GM20000 (cell line): ENCODE measurements around the gene ARSA.
"Not testable (repeated sequence)": the region's sequence is repeated elsewhere in the genome, so short reads cannot be mapped to it uniquely, and the experiment has no call there.

Experiments used
- DNase-seq: peaks from one replicate; pipeline ENCODE4 v3.0.0; 2012; ENCODE audit warnings: low spot score
- TF ChIP-seq, protein P1 (sequence below): IDR thresholded peaks from 2 replicates; pipeline ENCODE4 v1.5.1; 2012; ENCODE audit warnings: mild to moderate bottlenecking, control low read depth; ENCODE audit errors: extremely low read depth, missing control alignments

ARSA gene

DNA sequence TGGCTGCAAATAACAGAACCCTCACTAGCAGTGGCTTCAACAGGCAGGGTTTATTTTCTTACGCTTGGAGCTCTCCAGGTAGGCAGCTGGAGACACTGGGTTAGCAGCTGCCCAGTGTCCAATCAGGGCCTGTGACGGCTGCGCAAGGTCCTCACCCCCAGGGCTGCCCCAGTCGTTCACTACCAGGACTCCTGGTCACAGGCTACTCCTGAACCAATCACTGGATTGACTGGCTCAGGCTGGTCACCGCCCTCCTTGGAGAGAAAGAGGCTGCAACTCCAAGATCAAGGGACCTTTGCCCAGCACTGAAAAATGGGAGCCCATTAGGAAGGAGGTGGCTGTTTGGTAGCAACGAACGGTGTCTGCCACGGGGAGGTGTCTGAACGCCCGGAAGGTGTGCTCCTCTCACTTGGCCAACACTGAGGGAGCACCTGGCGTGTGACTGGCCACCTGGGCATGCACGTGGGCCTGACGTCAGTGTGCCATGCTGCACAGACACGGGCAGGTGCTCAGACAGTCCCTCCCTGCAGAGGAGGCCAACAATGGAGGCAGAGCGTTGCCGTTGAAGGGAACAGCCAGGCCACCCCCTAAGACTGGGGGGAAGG is 5.1 kb downstream of the ARSA start:
- DNase-seq = no peak
- TF ChIP-seq, protein P1, sequence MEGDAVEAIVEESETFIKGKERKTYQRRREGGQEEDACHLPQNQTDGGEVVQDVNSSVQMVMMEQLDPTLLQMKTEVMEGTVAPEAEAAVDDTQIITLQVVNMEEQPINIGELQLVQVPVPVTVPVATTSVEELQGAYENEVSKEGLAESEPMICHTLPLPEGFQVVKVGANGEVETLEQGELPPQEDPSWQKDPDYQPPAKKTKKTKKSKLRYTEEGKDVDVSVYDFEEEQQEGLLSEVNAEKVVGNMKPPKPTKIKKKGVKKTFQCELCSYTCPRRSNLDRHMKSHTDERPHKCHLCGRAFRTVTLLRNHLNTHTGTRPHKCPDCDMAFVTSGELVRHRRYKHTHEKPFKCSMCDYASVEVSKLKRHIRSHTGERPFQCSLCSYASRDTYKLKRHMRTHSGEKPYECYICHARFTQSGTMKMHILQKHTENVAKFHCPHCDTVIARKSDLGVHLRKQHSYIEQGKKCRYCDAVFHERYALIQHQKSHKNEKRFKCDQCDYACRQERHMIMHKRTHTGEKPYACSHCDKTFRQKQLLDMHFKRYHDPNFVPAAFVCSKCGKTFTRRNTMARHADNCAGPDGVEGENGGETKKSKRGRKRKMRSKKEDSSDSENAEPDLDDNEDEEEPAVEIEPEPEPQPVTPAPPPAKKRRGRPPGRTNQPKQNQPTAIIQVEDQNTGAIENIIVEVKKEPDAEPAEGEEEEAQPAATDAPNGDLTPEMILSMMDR = no peak

DNA sequence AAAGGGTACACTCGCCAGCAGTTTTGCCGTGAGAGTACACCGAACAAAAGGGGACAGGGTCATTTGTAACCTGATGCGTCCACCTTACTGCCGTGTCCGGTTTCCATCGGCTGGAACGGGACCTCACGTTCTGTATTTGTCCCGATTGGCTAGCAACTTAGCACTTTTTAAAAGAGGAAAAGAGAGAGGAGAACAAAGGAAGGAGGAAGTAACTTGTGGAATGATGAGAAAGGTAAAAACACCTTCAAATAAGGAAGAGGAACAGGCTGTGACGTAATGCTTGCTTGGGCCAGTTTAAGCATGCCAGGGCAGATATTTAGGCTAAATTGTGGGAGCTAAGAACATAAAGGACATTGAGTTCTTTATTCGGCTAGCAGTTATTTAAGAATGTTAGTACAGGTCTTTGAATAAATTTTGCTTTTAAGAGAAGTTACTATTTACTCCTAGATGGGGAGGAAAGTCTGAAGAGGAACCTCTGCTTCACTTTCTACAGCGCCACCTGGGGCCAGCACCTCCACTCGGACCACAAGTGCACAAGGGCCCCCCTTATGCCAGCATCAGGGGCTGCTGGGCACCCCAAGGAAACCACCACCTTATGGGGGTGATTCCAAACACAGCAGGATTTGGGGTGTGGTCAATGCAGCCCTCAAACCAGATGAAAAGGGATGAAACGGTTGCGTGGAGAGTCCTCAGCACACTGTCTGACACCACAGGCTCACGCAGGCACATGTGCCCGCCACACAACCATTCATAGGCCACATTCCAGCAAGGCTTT is 5.8 kb downstream of the ARSA start:
- TF ChIP-seq, protein P1 = peak; percentile 55
- DNase-seq = peak; percentile 37

DNA sequence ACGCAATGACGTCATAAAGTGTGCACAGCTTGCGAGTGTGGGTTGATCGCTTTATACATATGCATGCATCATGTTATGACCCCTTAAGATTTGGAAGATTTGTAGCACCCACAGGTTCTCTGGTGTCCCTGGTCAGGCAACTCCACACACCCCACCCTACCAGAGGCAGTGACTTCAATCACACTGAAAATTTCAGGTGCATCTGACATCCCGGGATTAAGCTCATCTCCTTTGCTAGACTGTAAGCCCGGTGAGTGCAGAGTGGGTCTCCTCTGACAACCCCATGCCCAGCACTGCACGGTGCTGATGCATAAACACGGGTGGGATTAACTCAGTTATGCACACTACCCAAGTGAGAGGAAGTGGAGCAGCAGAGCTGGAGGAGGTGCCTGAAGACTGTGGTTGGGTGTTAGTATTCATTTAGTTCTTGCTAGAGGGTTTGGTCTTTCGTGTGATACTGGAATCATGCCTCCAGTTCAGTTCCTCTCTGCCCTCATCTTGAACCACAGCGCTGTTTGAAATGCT is 6.5 kb downstream of the ARSA start:
- DNase-seq = peak; percentile 73
- TF ChIP-seq, protein P1 = no peak

DNA sequence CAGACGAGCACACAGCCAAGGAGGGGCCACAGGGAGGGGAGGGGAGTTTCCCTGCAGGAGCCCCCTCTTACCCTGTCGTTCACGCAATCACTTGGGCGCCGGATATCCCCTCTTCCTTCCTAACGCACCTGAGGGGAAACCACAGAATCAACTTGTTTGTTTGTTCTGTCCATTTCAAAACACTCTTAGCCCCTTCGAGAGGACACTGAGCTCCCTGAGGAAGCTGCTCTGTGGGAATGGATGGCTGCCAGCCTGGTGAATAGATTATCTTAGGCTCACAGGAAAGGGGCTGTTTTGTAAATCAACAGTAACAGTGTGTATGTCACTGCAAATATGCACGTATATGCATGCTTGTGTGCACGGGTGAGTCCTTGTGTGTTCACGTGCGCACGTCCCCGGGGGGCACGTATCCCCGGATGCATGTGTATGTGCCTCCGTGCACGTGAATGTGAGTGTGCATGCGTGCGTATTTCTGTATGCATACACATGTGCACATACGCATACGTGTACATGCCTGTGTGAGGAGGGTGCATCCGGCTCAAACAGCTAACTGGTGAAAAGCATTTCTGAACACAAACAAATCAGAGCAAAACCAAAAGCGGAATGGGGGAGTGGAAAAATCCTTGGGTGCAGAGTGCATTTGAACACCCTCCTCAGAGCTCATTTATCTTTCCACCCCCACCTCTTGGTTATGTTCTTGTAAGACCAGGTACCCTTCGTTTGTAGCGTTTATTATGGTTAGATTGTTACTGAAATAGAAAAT is 7.2 kb downstream of the ARSA start:
- TF ChIP-seq, protein P1 = no peak
- peak; percentile 89 for DNase-seq

DNA sequence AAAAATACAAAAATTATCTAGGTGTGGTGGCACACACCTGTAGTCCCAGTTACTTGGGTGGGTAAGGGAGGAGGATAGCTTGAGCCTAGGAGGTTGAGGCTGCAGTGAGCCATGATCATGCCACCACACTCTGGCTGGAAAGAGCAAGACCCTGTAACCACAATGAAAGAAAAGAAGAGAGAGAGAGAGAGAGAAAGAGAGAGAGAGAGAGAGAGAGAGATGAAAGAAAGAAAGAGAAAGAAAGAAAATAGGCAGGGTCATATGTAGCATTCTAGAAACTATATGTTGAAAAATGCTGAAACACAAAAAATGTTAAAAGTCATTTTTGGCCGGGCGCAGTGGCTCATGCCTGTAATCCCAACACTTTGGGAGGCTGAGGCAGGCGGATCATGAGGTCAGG is 13.7 kb downstream of the ARSA start:
- not testable (repeated sequence) for DNase-seq

DNA sequence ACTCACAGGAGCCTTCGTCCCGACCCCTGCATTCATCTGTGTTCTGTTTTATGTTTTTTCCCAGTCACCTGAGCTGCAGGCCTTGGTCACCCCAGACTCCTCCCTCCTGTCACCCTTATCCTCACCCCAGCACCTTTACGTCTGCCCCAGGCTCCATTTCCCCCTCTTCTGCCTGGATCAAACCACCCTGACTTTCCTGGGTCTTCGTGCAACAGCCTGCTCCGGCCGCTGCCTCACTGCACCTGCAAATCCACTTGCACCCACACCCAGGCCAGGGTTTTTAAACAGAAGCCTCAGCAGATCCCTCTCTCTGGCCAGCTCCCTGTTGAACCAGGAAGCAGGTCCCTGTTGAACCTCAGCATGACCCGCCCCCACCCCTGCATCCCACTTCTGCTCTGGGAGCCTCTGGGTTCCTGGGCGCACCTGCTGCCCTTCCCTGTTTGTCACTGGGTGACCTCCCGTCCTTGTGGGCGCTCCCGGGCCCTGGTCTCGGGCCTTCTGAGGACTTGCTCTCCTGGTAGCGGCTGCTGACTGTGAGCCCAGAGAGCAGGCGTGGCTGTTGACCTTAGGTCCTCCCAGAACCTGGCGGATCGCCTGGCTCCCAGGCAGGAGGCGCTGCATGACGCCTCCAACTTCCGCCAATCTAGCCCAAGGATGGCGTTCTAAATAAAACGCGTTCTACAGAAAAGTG is 14.5 kb downstream of the ARSA start:
- no peak for DNase-seq
- TF ChIP-seq, protein P1 = no peak

DNA sequence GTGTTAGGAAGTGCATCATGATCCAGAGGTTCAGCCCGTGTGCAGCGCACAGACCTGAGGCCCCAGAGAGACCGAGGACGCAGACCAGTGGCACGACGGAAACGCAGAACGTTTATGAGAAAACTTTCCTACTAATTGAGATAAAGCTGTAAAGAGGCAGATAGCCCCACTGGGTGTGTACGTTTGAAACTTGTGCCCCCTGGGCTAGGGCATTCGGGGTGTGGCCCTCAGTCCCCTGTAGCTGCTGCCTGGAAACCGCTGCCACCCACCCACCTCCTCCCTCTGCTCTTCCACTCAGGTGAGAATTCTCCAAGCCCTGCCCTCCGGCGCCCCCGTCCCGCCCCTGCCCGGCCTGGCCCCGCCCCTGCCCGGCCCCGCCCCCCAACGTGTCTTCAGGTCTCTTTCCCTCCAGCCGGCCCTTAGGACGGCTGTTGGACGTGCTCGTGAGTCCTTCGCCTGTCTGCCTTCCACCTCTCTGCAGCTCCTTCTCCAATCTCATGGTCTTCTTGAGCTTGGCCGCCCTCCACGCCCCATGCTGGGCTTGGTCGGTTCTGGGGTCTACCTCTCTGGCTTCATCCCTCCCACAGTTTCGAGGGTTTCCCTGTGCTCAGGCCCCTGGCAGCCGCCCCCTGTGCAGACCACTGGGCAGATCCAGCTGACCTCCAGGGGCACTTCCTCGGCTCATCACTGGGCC is 15.3 kb downstream of the ARSA start:
- TF ChIP-seq, protein P1 = no peak
- peak; percentile 52 for DNase-seq
